ENCODE results near the gene TEC. TPM values are rescaled to one million over a fixed set of nuclear protein-coding genes. Genes with fewer than 3 reads are reported as not detected.

Gene TEC
- total RNA-seq, 2 experiments from 2014 or later = 2.1 to 11.5 TPM

- H4K20me1 ChIP-seq (ENCODE audit: insufficient read depth, low read length) = no peaks in the 10 kb centered on the region
- no peaks in the 10 kb centered on the region for H3K36me3 ChIP-seq (ENCODE audit: insufficient read depth, low read length)
- no peaks in the 10 kb centered on the region for H3K79me2 ChIP-seq (ENCODE audit: insufficient read depth, low read depth, low read length)
- H3K9me2 ChIP-seq (ENCODE audit: insufficient read depth, low read length) = no peaks in the 10 kb centered on the region
- POLR2A ChIA-PET = interaction anchor here (0.5 to 1.2 kb wide), 4 partner anchors 12 to 33 kb away, joined by 3 read pairs; no protein-coding TSS in a partner anchor
- TF ChIP-seq EZH2phosphoT487 (IDR thresholded peaks at IDR 0.05; ENCODE audit: borderline replicate concordance, low read depth, low read length) = no peak
- no peak overlapping the region for H2AFZ ChIP-seq (ENCODE audit: low read length)
- no peak overlapping the region for H3K4me3 ChIP-seq (ENCODE audit: low read depth, low read length, poor library complexity, severe bottlenecking)
- intact Hi-C loops (cut with micrococcal nuclease; ENCODE audit: unreplicated experiment) = no loop called here
- no peaks in the 10 kb centered on the region for H3K4me1 ChIP-seq (ENCODE audit: insufficient read depth, low read length, poor library complexity, severe bottlenecking)
- no peak for DNase-seq (ENCODE audit: low spot score)
- BruUV-seq (replicated peaks) = no TSS peak
- no peak overlapping the region for H3K4me2 ChIP-seq (ENCODE audit: low read length)
- H3K27ac ChIP-seq (ENCODE audit: low read depth, low read length, poor library complexity, severe bottlenecking) = no peak overlapping the region
- CTCF ChIA-PET (ENCODE audit: unreplicated experiment) = no interaction called here
- no peaks in the 10 kb centered on the region for H3K9me3 ChIP-seq (ENCODE audit: low read length)
These were observed 31.5 kb downstream of the TEC start for GRCh38 chr4:48237996-48238645.

- H3K4me1 ChIP-seq (ENCODE audit: insufficient read depth, low read length, poor library complexity, severe bottlenecking) = no peaks in the 10 kb centered on the region
- no peak for DNase-seq (ENCODE audit: low spot score)
- H3K79me2 ChIP-seq (ENCODE audit: insufficient read depth, low read depth, low read length) = no peaks in the 10 kb centered on the region
- no peak overlapping the region for H2AFZ ChIP-seq (ENCODE audit: low read length)
- H3K36me3 ChIP-seq (ENCODE audit: insufficient read depth, low read length) = no peaks in the 10 kb centered on the region
- H3K9me3 ChIP-seq (ENCODE audit: low read length) = no peaks in the 10 kb centered on the region
- no peaks in the 10 kb centered on the region for H3K9me2 ChIP-seq (ENCODE audit: insufficient read depth, low read length)
- ChIA-PET POLR2A (interaction anchor here (0.7 to 1.3 kb wide), 4 partner anchors 29 to 292 kb away, joined by 3 to 5 read pairs (median 4); no protein-coding TSS in a partner anchor), CTCF (ENCODE audit: unreplicated experiment) (no interaction called here)
- no peak overlapping the region for H3K27ac ChIP-seq (ENCODE audit: low read depth, low read length, poor library complexity, severe bottlenecking)
- TF ChIP-seq EZH2phosphoT487 (IDR thresholded peaks at IDR 0.05; ENCODE audit: borderline replicate concordance, low read depth, low read length) (no peak), CTCF (conservative IDR thresholded peaks at IDR 0.05; ENCODE audit: low read length) (no peak)
- BruUV-seq (replicated peaks) = no TSS peak
- intact Hi-C loops (cut with micrococcal nuclease; ENCODE audit: unreplicated experiment) = no loop called here
- no peaks in the 10 kb centered on the region for H4K20me1 ChIP-seq (ENCODE audit: insufficient read depth, low read length)
- H3K4me2 ChIP-seq (ENCODE audit: low read length) = no peak overlapping the region
- H3K4me3 ChIP-seq (ENCODE audit: low read depth, low read length, poor library complexity, severe bottlenecking) = no peak overlapping the region
These were observed 34.6 kb downstream of the TEC start for GRCh38 chr4:48235050-48235449.

- H3K9me3 ChIP-seq (ENCODE audit: low read length) = no peaks in the 10 kb centered on the region
- no peaks in the 10 kb centered on the region for H3K36me3 ChIP-seq (ENCODE audit: insufficient read depth, low read length)
- ChIA-PET POLR2A (interaction anchor here (0.7 to 1.3 kb wide), 3 partner anchors 29 to 293 kb away, joined by 3 to 5 read pairs (median 4); no protein-coding TSS in a partner anchor), CTCF (ENCODE audit: unreplicated experiment) (no interaction called here)
- no peaks in the 10 kb centered on the region for H3K4me1 ChIP-seq (ENCODE audit: insufficient read depth, low read length, poor library complexity, severe bottlenecking)
- TF ChIP-seq CTCF (conservative IDR thresholded peaks at IDR 0.05; ENCODE audit: low read length) = no peak
- intact Hi-C loops (cut with micrococcal nuclease; ENCODE audit: unreplicated experiment) = no loop called here
- no peak overlapping the region for H3K4me2 ChIP-seq (ENCODE audit: low read length)
- H3K27ac ChIP-seq (ENCODE audit: low read depth, low read length, poor library complexity, severe bottlenecking) = no peak overlapping the region
- no peaks in the 10 kb centered on the region for H3K79me2 ChIP-seq (ENCODE audit: insufficient read depth, low read depth, low read length)
- no peaks in the 10 kb centered on the region for H3K9me2 ChIP-seq (ENCODE audit: insufficient read depth, low read length)
- H4K20me1 ChIP-seq (ENCODE audit: insufficient read depth, low read length) = no peaks in the 10 kb centered on the region
- no peak for DNase-seq (ENCODE audit: low spot score)
- no TSS peak for BruUV-seq (replicated peaks)
- H2AFZ ChIP-seq (ENCODE audit: low read length) = no peak overlapping the region
- H3K4me3 ChIP-seq (ENCODE audit: low read depth, low read length, poor library complexity, severe bottlenecking) = no peak overlapping the region
These were observed 35.1 kb downstream of the TEC start for GRCh38 chr4:48234575-48234974.
